BLaER1 treated with 17β-estradiol and CSF1 and Interleukin-3, amounts not matched to agents 10 nM and 100 nM (cell line): Measurements from ENCODE around the gene GRM5.
"Not testable (repeated sequence)": the region's sequence is repeated elsewhere in the genome, so short reads cannot be mapped to it uniquely, and the experiment has no call there.

Experiments
- H3K27ac ChIP-seq, 11 experiments: shearing (Covaris generic); formaldehyde crosslinking; 2 replicates each; pipeline ENCODE4 v1.8.1; 2022
- H3K27me3 ChIP-seq, 11 experiments: shearing (Covaris generic); formaldehyde crosslinking; 2 replicates each; pipeline ENCODE4 v1.8.1; 2022
- H3K36me3 ChIP-seq, 11 experiments: shearing (Covaris generic); formaldehyde crosslinking; 2 replicates each; pipeline ENCODE4 v1.8.1; 2022
- H3K4me1 ChIP-seq, 10 experiments: shearing (Covaris generic); formaldehyde crosslinking; 2 replicates each; pipeline ENCODE4 v1.8.1; 2022
- H3K4me2 ChIP-seq, 11 experiments: shearing (Covaris generic); formaldehyde crosslinking; 2 replicates each; pipeline ENCODE4 v1.8.1; 2022
- H3K4me3 ChIP-seq, 10 experiments: shearing (Covaris generic); formaldehyde crosslinking; 2 replicates each; pipeline ENCODE4 v1.8.1; 2022
- H3K9ac ChIP-seq, 11 experiments: shearing (Covaris generic); formaldehyde crosslinking; 2 replicates each; pipeline ENCODE4 v1.8.1; 2022
- H3K9me3 ChIP-seq, 11 experiments: shearing (Covaris generic); formaldehyde crosslinking; replicated peaks in 1 of 11; 2 replicates each; pipeline ENCODE4 v1.8.1; 2022
- H4K20me1 ChIP-seq, 11 experiments: shearing (Covaris generic); formaldehyde crosslinking; 2 replicates each; pipeline ENCODE4 v1.8.1; 2022
- Cebpa-rat ChIP-seq, 11 experiments: shearing (Covaris generic); IDR thresholded peaks; 2 replicates each; pipeline ENCODE4 v1.8.1; 2022

Gene GRM5

DNA sequence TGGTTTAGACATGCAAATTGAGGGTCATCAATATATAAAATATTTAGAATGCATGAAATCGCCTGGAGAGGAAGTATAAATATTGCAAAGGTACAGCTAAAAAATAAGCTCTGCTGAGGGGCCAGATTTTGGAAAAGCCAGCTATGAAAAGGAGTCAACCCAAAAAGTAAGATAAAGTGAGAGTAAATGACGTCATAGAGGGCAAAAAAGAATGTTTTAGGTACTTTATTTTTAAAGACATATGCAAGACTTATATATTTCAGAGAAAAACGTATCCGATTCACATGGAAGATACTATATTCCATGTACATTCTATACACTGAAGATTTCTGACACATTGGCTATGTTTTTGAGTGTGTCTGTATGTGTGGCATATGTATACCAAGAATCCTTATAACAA, 13.6 kb downstream of the GRM5 start:
- Histone ChIP-seq H3K4me1 (no peaks in the 10 kb centered on the region), H3K4me3 (no peak overlapping the region), H3K9ac (no peak overlapping the region), H3K36me3 (no peaks in the 10 kb centered on the region), H3K9me3 (no peaks in the 10 kb centered on the region), H3K4me2 (no peak overlapping the region), H4K20me1 (no peaks in the 10 kb centered on the region), H3K27me3 (no peaks in the 10 kb centered on the region), H3K27ac (no peak overlapping the region)
- no peak for TF ChIP-seq Cebpa-rat (IDR thresholded peaks at IDR 0.05)

DNA sequence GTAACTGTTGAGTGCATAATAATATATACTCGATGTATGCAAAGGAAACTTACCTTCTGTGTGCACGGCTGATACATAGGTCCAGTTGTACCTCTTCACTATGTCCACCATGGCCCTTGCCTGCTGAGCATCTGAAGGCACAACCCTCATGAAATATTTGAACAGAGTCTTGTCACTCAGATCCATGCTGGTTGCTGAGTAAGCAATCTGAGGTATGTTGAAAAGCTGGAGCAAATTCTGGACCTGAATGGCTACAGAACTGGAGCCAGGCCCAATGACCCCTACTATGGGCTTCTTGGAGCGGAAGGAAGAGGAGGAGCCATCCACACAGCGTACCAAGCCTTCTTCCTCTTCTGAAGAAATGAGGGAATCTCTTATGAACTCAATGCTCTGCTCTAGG, 18.6 kb downstream of the GRM5 start:
- not testable (repeated sequence) for H3K27me3 ChIP-seq, H3K4me3 ChIP-seq, H3K9me3 ChIP-seq, H3K36me3 ChIP-seq, H4K20me1 ChIP-seq, H3K4me1 ChIP-seq, H3K4me2 ChIP-seq, H3K9ac ChIP-seq, H3K27ac ChIP-seq

DNA sequence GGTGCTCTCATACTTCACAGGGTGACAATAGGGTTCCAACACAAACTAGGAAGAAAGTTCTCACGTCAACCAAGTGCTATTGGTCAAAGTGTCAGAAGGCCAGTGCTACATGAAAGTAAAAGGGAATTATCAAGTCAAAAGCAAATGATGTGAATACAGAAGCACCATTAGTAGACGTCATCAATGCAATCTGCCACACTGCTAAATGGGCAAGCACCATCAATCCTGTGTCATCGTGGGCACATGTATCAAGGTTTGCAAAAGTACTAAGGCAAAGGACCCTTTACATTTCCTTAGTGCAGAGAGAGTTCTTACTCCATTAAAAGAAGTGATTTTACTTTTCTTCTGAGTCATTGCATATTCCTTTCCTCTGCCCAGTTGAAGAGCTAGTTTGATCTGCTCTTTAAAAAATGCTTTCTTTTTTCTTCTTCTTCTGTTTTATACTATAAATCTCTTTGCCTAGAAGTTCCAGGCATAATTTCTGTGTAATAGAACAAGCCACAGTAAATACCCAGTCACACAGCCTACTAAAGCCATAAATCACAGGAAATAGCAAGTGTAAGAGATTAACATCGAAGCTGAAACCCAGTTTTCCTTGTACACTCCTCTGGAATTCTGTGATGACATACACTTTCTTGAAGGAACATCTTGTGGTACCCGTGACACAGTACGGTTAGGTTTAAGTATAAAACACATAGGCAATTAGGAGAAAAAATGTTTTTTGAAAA, 21.8 kb downstream of the GRM5 start:
- not testable (repeated sequence) for H3K4me2 ChIP-seq, H3K4me1 ChIP-seq, H3K27me3 ChIP-seq, H3K9ac ChIP-seq, H3K27ac ChIP-seq, H4K20me1 ChIP-seq, H3K36me3 ChIP-seq, H3K4me3 ChIP-seq, H3K9me3 ChIP-seq

DNA sequence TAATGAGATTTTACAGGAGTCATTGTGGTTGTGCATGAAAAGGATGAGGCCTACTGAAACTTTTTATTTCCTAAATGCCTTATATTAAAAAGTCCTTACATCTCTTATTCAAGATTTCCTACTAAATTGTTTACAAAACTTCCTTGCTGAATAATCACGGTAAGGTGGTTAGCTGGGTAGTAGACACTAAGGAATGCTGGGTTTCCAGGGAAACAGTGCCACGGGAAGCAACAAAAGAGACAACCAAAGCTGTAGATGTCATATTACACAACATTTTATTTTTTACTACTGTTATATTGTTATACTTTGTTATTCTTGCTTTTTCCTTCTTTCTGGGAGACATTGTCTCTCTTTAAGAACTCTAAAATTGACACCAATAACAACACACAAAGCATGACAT, 36.1 kb downstream of the GRM5 start:
- H3K4me2 ChIP-seq, H3K4me3 ChIP-seq, H4K20me1 ChIP-seq, H3K9ac ChIP-seq, H3K27me3 ChIP-seq, H3K9me3 ChIP-seq, H3K36me3 ChIP-seq, H3K4me1 ChIP-seq, H3K27ac ChIP-seq: not testable (repeated sequence)

DNA sequence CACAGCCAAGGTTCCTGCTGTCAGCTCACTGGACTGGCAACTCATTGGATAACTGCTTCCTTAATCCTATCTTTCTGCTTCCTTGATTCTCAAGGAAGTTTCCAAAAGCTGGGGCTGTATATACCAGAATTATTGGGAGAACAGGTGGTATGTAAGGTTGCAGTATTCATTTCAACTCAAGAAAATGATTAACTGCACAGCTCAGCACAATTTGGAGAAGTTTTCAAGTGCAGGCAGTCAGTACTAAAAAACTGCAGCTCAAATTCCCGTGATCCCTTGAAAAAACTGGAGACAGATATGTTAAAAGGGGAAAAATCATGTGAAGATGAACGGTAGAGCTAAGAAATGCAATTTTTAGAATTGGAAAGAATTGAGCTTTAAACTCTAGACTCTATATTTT, 44.4 kb downstream of the GRM5 start:
- Histone ChIP-seq H3K9ac (no peak overlapping the region), H3K9me3 (no peaks in the 10 kb centered on the region), H3K4me3 (no peak overlapping the region), H3K27ac (no peak overlapping the region), H3K4me2 (no peak overlapping the region), H3K36me3 (no peaks in the 10 kb centered on the region), H3K4me1 (no peaks in the 10 kb centered on the region), H4K20me1 (no peaks in the 10 kb centered on the region), H3K27me3 (no peaks in the 10 kb centered on the region)
- TF ChIP-seq Cebpa-rat (IDR thresholded peaks at IDR 0.05): no peak

DNA sequence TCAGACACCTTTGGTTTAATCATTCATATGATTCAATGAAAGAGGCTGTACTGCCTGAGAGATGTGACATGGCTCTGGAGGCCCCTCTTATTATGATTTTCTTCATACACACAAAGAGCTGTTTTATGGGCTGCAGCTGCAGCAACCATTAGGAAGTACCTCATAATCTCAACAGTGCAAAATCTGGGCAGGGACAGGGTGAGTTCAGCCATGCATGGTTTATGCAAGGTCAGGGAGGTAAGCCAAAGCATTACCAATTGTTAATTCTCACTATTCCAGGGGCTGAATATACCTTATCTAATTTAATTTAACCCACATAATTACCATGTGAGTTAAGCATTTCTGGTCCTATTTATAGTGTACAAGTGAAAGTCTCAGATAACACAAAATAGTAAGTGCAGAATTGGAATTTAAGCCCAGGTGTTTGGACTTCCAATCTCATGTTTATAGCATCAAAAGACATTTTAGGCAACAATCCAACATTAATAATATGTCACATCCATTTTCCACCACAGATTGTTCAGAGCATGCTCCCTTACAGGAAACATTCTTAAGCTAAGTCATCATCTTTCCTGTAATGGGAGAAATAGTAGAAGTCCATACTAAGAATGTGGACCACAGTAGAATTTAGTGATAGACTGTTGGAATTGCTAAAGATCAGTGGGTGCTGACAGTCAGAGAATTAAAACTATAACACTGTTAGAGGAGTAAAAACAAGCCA, 45.8 kb downstream of the GRM5 start:
- H3K36me3 ChIP-seq, H3K9ac ChIP-seq, H4K20me1 ChIP-seq, H3K4me3 ChIP-seq, H3K9me3 ChIP-seq, H3K27ac ChIP-seq, H3K4me2 ChIP-seq, H3K27me3 ChIP-seq, H3K4me1 ChIP-seq: not testable (repeated sequence)

DNA sequence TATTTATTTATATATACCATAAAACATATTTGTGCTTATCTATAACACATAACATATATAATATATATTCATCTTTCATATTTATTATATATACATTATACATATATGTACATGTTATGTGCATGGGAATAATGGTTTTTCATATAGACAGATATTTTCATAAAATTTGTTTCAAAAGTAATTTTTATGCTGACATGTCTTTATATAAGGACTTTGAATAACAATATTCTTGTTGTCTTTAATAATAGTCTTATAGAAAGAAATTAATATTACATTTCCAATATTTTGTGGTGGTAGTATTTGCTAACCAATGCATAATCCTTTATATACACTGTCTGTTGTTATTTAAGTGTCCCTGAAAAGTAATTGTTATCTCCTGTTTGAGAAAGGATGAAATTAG, 49.6 kb downstream of the GRM5 start:
- H3K27ac ChIP-seq: no peak overlapping the region
- no peaks in the 10 kb centered on the region for H4K20me1 ChIP-seq
- no peak overlapping the region for H3K4me2 ChIP-seq
- TF ChIP-seq Cebpa-rat (IDR thresholded peaks at IDR 0.05): no peak
- no peaks in the 10 kb centered on the region for H3K9me3 ChIP-seq
- H3K9ac ChIP-seq: no peak overlapping the region
- H3K27me3 ChIP-seq: no peaks in the 10 kb centered on the region
- no peaks in the 10 kb centered on the region for H3K4me1 ChIP-seq
- H3K36me3 ChIP-seq: no peaks in the 10 kb centered on the region
- no peak overlapping the region for H3K4me3 ChIP-seq

DNA sequence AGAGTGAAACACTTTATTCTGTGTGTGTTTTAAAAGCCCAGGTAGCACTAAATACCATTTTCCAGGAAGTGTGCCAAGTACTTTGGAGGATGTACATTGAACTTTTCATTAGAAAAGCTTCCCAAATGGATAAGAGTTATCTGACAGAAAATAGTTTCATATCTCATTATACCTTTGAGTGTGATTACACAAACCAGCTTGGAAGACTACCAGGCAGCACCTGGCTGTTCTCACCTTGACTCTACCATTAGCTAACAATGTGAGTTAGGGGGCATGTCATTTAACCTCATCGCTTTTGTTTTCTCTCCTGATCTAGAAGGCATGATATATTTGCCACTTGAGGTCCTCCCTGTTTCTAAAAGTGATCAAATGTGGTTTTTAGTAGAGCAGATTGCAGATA, 50.2 kb downstream of the GRM5 start:
- no peak overlapping the region for H3K4me3 ChIP-seq
- H3K9ac ChIP-seq: no peak overlapping the region
- H3K36me3 ChIP-seq: no peaks in the 10 kb centered on the region
- TF ChIP-seq Cebpa-rat (IDR thresholded peaks at IDR 0.05): no peak
- no peaks in the 10 kb centered on the region for H3K9me3 ChIP-seq
- H4K20me1 ChIP-seq: no peaks in the 10 kb centered on the region
- H3K4me1 ChIP-seq: no peaks in the 10 kb centered on the region
- no peak overlapping the region for H3K4me2 ChIP-seq
- H3K27ac ChIP-seq: no peak overlapping the region
- H3K27me3 ChIP-seq: no peaks in the 10 kb centered on the region

DNA sequence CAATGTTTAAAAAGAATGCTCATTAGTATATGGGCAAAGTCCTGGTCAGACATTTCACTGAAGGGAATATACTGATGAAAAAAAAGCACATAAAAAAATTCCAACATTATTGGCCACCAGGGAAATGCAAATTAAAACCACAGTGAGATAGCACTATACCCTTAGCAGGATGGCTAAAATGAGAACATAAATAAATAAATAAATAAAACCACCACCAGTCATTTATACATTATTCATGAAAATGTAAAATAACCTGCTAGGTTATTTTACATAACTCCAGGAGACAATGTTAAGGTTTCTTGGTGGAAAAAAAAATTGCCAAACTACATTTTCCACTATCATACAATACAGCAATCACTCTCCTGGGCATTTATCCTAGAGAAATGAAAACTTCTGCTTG, 64.9 kb downstream of the GRM5 start:
- not testable (repeated sequence) for H3K9ac ChIP-seq, H3K27me3 ChIP-seq, H4K20me1 ChIP-seq, H3K4me3 ChIP-seq, H3K4me1 ChIP-seq, H3K36me3 ChIP-seq, H3K4me2 ChIP-seq, H3K27ac ChIP-seq, H3K9me3 ChIP-seq

DNA sequence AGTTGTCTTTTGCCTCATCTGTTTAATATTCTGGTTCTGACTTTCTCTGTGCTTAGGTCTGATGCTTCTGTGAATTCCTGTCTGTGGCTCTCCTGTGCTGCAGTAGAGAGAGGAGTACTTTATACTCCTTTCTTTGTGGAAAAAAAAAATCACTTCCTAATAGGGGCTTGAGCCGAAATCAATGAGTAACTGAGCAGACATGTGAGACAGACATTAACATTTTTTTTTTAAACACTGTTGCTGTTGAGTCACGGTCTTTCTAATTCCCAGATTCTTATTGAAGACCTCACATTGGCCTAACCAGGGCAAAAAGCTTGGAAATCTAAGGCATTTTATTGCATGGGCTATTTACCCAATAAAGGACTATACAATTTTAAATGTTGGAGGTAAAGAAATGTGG, 86.1 kb downstream of the GRM5 start:
- Histone ChIP-seq H3K4me2 (no peak overlapping the region), H3K36me3 (no peaks in the 10 kb centered on the region), H4K20me1 (no peaks in the 10 kb centered on the region), H3K27ac (no peak overlapping the region), H3K4me3 (no peak overlapping the region), H3K9ac (no peak overlapping the region), H3K4me1 (no peaks in the 10 kb centered on the region), H3K9me3 (no peaks in the 10 kb centered on the region), H3K27me3 (no peaks in the 10 kb centered on the region)
- no peak for TF ChIP-seq Cebpa-rat (IDR thresholded peaks at IDR 0.05)

DNA sequence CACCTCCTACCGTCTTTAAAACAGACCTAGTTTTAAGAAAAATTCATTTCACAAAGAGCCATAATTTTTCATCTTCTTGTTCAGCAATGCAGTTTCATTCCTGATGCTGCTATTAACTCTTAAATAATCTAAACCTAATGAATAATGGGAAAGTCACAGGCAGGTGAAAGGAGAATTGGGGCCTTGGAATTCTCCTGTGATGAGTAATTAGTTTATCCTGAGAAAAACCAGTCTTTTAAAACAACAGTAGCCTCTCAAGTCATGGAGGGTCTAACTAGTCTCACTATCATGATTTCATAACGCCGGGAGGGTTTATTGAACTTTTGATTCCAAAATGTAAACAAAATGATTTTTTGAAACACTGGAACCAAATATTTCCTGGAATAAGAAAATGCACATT, 86.8 kb downstream of the GRM5 start:
- not testable (repeated sequence) for H3K4me3 ChIP-seq, H3K4me1 ChIP-seq, H3K9ac ChIP-seq, H3K27me3 ChIP-seq, H3K36me3 ChIP-seq, H4K20me1 ChIP-seq, H3K4me2 ChIP-seq, H3K27ac ChIP-seq, H3K9me3 ChIP-seq

DNA sequence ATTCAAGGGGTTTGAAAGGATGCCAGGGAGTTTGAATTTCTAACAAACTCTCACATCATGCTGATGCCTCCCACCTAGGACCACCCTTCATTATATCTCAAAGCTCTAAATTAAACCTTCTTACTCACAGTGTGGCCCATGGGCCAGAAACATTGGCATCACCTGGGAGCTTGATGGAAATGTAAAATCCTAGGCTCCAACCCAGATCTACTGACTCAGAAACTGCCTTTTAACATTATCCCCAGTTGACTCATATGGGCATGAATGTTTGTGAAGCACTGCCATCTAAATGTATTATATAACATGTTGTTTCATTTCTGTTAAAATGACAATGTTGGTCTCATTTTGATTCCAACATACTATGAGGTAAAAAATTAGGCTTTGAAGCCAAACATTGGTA, 90.3 kb downstream of the GRM5 start:
- not testable (repeated sequence) for H3K27ac ChIP-seq, H3K4me3 ChIP-seq, H3K27me3 ChIP-seq, H3K9ac ChIP-seq, H3K9me3 ChIP-seq, H3K36me3 ChIP-seq, H3K4me1 ChIP-seq, H3K4me2 ChIP-seq, H4K20me1 ChIP-seq
